ENCODE measurements around the gene FAM13C.

DNA sequence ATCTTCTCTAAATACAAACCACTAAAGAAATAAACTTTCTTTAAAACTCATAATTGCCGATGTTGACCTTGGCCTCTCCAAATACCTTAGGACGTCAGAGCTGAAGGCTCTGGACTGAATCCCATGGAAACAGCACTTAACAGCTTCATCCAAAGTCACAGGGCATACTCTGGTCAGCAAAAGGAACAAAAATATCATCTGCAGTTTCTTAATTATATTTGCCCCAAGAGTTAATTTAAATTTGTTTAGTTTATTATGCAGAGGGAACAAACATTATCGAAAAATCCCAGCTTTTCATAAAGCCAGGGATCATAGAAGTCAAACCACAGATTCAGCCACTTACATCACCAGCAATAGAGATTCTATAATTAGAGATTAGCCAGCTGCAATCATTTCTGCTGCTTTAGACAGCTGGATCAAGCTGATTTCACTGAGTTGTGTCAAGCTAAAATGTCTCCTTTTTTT, 20.5 kb upstream of the FAM13C start:
- TF ChIP-seq, protein P1, sequence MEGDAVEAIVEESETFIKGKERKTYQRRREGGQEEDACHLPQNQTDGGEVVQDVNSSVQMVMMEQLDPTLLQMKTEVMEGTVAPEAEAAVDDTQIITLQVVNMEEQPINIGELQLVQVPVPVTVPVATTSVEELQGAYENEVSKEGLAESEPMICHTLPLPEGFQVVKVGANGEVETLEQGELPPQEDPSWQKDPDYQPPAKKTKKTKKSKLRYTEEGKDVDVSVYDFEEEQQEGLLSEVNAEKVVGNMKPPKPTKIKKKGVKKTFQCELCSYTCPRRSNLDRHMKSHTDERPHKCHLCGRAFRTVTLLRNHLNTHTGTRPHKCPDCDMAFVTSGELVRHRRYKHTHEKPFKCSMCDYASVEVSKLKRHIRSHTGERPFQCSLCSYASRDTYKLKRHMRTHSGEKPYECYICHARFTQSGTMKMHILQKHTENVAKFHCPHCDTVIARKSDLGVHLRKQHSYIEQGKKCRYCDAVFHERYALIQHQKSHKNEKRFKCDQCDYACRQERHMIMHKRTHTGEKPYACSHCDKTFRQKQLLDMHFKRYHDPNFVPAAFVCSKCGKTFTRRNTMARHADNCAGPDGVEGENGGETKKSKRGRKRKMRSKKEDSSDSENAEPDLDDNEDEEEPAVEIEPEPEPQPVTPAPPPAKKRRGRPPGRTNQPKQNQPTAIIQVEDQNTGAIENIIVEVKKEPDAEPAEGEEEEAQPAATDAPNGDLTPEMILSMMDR (IDR thresholded peaks at IDR 0.05 in 8 of 11, conservative IDR thresholded peaks at IDR 0.05 in 3 of 11) = no peak
- no peak for TF ChIP-seq POLR2A (IDR thresholded peaks at IDR 0.05)

Data from spleen (tissue), 7 donors.